Natural killer cell (primary cell): ENCODE data around the gene AUH. TPM values are rescaled to one million over a fixed set of nuclear protein-coding genes. Genes with fewer than 3 reads are reported as not detected.
A peak's percentile ranks its signal among the peaks of the same experiment; 100 is the strongest.

Experiments used
- ATAC-seq, 3 donors: fragments of 150-1000 bp in 2 of 3; fragments of 200-7000 bp in 1 of 3; cut with Tn5 transposase; 1 replicate in 1 of 3; 2 replicates in 2 of 3; pipeline ENCODE4 v1.10.0; 2021; ENCODE audit warnings: mild to moderate bottlenecking in 2 of 3, moderate library complexity in 2 of 3
- DNase-seq, 2 donors: peaks; one replicate each; pipeline versions ENCODE4 v3.0.0 to v3.0.0-alpha.2; 2013 to 2021; ENCODE audit warnings: mixed read lengths in 1 of 2
- H3K27ac ChIP-seq: one replicate; pipeline ENCODE4 v1.5.1; 2013; ENCODE audit warnings: mild to moderate bottlenecking, low read length
- H3K27me3 ChIP-seq: one replicate; pipeline ENCODE4 v1.6.1; 2013; ENCODE audit warnings: low read length; ENCODE audit not compliant: control insufficient read depth, insufficient read depth
- H3K36me3 ChIP-seq: one replicate; pipeline ENCODE4 v1.6.1; 2013; ENCODE audit warnings: low read length; ENCODE audit not compliant: control insufficient read depth, insufficient read depth
- H3K4me1 ChIP-seq: one replicate; pipeline ENCODE4 v1.6.1; 2013; ENCODE audit warnings: low read length; ENCODE audit not compliant: control insufficient read depth, insufficient read depth
- H3K4me3 ChIP-seq: one replicate; pipeline ENCODE4 v1.5.1; 2013; ENCODE audit warnings: low read length
- H3K9me3 ChIP-seq: one replicate; pipeline ENCODE4 v1.6.1; 2013; ENCODE audit warnings: low read length; ENCODE audit not compliant: control insufficient read depth, insufficient read depth
- H3K27ac Mint-ChIP-seq, 2 donors: one replicate each; pipeline ENCODE4 v1.8.0; 2022; ENCODE audit warnings: mild to moderate bottlenecking in 2 of 2, mixed read lengths in 2 of 2, moderate library complexity in 1 of 2
- H3K27me3 Mint-ChIP-seq, 2 donors: one replicate each; pipeline ENCODE4 v1.8.0; 2022; ENCODE audit warnings: low read depth in 2 of 2, mixed read lengths in 2 of 2
- H3K36me3 Mint-ChIP-seq: one replicate; pipeline ENCODE4 v1.8.0; 2022; ENCODE audit warnings: mixed read lengths
- H3K4me1 Mint-ChIP-seq, 2 donors: one replicate each; pipeline ENCODE4 v1.8.0; 2022; ENCODE audit warnings: mixed read lengths in 2 of 2
- H3K4me3 Mint-ChIP-seq: one replicate; pipeline ENCODE4 v1.8.0; 2022; ENCODE audit warnings: mild to moderate bottlenecking, moderate library complexity, mixed read lengths
- H3K9me3 Mint-ChIP-seq, 2 donors: one replicate each; pipeline ENCODE4 v1.8.0; 2022; ENCODE audit warnings: mixed read lengths in 2 of 2
- WGBS: methylation state at CpG from one replicate; pipeline ENCODE4 v1.1.7; 2013; ENCODE audit warnings: missing lambda C conversion rate; ENCODE audit not compliant: insufficient coverage; 5-methylcytosine and 5-hydroxymethylcytosine counted together
- intact Hi-C: fragments of 100-400 bp; cut with micrococcal nuclease; formaldehyde crosslinking; loops from one replicate; pipeline ENCODE4 v1.14.2; 2022
- total RNA-seq, 4 donors: library from RNA; stranded (reverse); fragments of 120-200 nt in 1 of 4; gene quantifications; one replicate each; pipeline versions ENCODE4 v1.2.3 to v1.2.4, GENCODE V29; 2013 to 2022
- TF ChIP-seq, protein P1 (sequence below): fragments of 200-600 bp; IDR thresholded peaks from one replicate; pipeline ENCODE4 v1.8.0; 2022; ENCODE audit warnings: antibody characterized with exemption

Gene AUH
- total RNA-seq, 3 donors from 2014 or later (not counting 1 experiment from before 2014, with no cell fraction given), result 26.7 to 36.6 (median 34.9) TPM

GRCh38 chr9:91258451-91258850, 103.3 kb downstream of the AUH start:
- H3K4me1 ChIP-seq, result peaks cover 10% of the 10 kb centered on the region
- Mint-ChIP-seq H3K4me3 (no peak overlapping the region), H3K27ac (no peak overlapping the region), H3K36me3 (peaks cover under 1% of the 10 kb centered on the region), H3K9me3 (no peaks in the 10 kb centered on the region), H3K4me1 (peaks cover 15 to 21% of the 10 kb centered on the region in 2 donors), H3K27me3 (no peaks in the 10 kb centered on the region)
- 84% methylated on average over 2 of the region's 3 CpGs for WGBS
- intact Hi-C loops, result no loop called here
- TF ChIP-seq, protein P1, sequence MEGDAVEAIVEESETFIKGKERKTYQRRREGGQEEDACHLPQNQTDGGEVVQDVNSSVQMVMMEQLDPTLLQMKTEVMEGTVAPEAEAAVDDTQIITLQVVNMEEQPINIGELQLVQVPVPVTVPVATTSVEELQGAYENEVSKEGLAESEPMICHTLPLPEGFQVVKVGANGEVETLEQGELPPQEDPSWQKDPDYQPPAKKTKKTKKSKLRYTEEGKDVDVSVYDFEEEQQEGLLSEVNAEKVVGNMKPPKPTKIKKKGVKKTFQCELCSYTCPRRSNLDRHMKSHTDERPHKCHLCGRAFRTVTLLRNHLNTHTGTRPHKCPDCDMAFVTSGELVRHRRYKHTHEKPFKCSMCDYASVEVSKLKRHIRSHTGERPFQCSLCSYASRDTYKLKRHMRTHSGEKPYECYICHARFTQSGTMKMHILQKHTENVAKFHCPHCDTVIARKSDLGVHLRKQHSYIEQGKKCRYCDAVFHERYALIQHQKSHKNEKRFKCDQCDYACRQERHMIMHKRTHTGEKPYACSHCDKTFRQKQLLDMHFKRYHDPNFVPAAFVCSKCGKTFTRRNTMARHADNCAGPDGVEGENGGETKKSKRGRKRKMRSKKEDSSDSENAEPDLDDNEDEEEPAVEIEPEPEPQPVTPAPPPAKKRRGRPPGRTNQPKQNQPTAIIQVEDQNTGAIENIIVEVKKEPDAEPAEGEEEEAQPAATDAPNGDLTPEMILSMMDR, result no peak
- no peaks in the 10 kb centered on the region for H3K9me3 ChIP-seq
- no peak overlapping the region for H3K27ac ChIP-seq
- H3K27me3 ChIP-seq, result no peaks in the 10 kb centered on the region
- DNase-seq, result no peak
- ATAC-seq, result no peak
- H3K4me3 ChIP-seq, result no peak overlapping the region
- H3K36me3 ChIP-seq, result no peaks in the 10 kb centered on the region

DNA sequence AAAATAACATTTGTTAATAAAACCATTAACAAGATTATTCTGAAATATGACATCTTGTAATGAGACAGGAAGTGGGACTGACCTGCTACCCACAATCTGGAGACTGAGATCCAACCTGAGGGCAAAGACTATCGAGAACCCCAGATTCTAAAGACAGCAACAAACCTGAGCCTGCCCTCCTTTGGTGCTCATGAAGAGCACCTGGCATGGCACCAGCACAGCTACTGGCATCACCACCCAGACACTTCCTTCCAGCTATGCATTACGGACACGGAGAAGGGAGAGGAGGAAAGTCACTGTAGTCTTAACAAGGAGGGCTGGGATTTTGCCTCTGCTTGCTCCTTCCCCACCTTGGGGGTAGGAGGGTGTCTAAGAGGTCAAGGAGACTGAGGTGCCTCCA, 105.5 kb downstream of the AUH start:
- H3K27me3 Mint-ChIP-seq, result no peaks in the 10 kb centered on the region
- no peaks in the 10 kb centered on the region for H3K27me3 ChIP-seq
- WGBS, result 48% methylated on average over 3 of the region's 3 CpGs
- H3K4me3 ChIP-seq, result no peak overlapping the region
- H3K4me1 Mint-ChIP-seq, result peaks cover 23 to 24% of the 10 kb centered on the region in 2 donors
- H3K9me3 Mint-ChIP-seq, result no peaks in the 10 kb centered on the region
- peaks cover 11% of the 10 kb centered on the region for H3K4me1 ChIP-seq
- H3K9me3 ChIP-seq, result no peaks in the 10 kb centered on the region
- peak in 1 of 2 donors; percentile 15 for DNase-seq
- TF ChIP-seq, protein P1, result no peak
- peak; percentile 14 to 56 (median 21) for ATAC-seq
- H3K27ac Mint-ChIP-seq, result peak overlapping the region; percentile 30 to 40
- H3K27ac ChIP-seq, result no peak overlapping the region
- H3K4me3 Mint-ChIP-seq, result peak overlapping the region; percentile 32
- H3K36me3 ChIP-seq, result no peaks in the 10 kb centered on the region
- H3K36me3 Mint-ChIP-seq, result no peaks in the 10 kb centered on the region
- intact Hi-C loops, result no loop called here

DNA sequence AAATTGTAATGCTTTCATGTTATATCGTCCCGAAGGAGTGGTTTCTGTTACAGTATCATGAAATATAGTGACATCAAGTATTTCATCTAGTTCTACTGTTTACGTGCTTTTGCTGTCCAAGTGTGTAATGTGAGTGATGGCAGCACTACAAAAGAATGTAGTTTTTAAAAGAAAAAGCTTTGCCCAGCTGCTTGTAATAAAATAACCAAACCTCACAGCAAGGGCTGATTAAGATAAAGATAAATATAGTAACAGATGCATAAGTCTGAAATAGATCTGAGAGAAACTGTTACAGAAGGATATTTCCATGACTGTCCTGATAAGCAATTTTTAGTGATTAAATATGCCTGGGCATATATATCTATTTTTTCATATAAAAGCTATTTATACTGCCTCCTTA, 106.4 kb downstream of the AUH start:
- intact Hi-C loops, result no loop called here
- Histone ChIP-seq H3K9me3 (no peaks in the 10 kb centered on the region), H3K4me3 (no peak overlapping the region), H3K27ac (no peak overlapping the region), H3K36me3 (no peaks in the 10 kb centered on the region), H3K27me3 (no peaks in the 10 kb centered on the region), H3K4me1 (peaks cover 11% of the 10 kb centered on the region)
- Mint-ChIP-seq H3K9me3 (no peaks in the 10 kb centered on the region), H3K36me3 (no peaks in the 10 kb centered on the region), H3K4me1 (peaks cover 29 to 32% of the 10 kb centered on the region in 2 donors), H3K4me3 (no peak overlapping the region), H3K27ac (no peak overlapping the region), H3K27me3 (no peaks in the 10 kb centered on the region)
- no peak for ATAC-seq
- 100% methylated on average over 3 of the region's 3 CpGs for WGBS
- DNase-seq, result no peak
- TF ChIP-seq, protein P1, result no peak

GRCh38 chr9:91253488-91253887, 108.2 kb downstream of the AUH start:
- no peak overlapping the region for H3K4me3 ChIP-seq
- intact Hi-C loops, result loop anchor here (5.0 kb wide), 5 partner anchors 41 to 216 kb away; no protein-coding TSS in a partner anchor
- TF ChIP-seq, protein P1, result peak; percentile 17
- Mint-ChIP-seq H3K4me3 (no peak overlapping the region), H3K27me3 (no peaks in the 10 kb centered on the region), H3K4me1 (peaks cover 36 to 37% of the 10 kb centered on the region in 2 donors), H3K36me3 (no peaks in the 10 kb centered on the region), H3K27ac (no peak overlapping the region), H3K9me3 (no peaks in the 10 kb centered on the region)
- ATAC-seq (peak; percentile 75 to 92 (median 89)), DNase-seq (peak in 1 of 2 donors; percentile 67)
- no peaks in the 10 kb centered on the region for H3K9me3 ChIP-seq
- H3K27me3 ChIP-seq, result no peaks in the 10 kb centered on the region
- peaks cover 19% of the 10 kb centered on the region for H3K4me1 ChIP-seq
- 0% methylated on average over 1 of the region's 1 CpG for WGBS
- no peaks in the 10 kb centered on the region for H3K36me3 ChIP-seq
- H3K27ac ChIP-seq, result peak overlapping the region; percentile 23
